ENCODE results near the gene SORBS1. TPM values are rescaled to one million over a fixed set of nuclear protein-coding genes. Genes with fewer than 3 reads are reported as not detected.

The SORBS1 gene
- total RNA-seq, 1 experiment from 2014 or later: 0.56 TPM

GRCh38 chr10:95578619-95579018 lies 17.4 kb upstream of the SORBS1 start:
- no peak for TF ChIP-seq CTCF (conservative IDR thresholded peaks at IDR 0.05; ENCODE audit: low read depth, low read length)
- no peak for TF ChIP-seq EZH2 (IDR thresholded peaks at IDR 0.05; ENCODE audit: borderline replicate concordance, low read depth, low read length, poor library complexity, severe bottlenecking)

GRCh38 chr10:95574649-95575365 lies 13.6 kb upstream of the SORBS1 start:
- ChIA-PET CTCF (no interaction called here), POLR2A (ENCODE audit: low non-redundant PET) (no interaction called here)
- Histone ChIP-seq H3K4me1 (ENCODE audit: insufficient read depth, low read length, poor library complexity, severe bottlenecking) (no peaks in the 10 kb centered on the region), H3K27ac (ENCODE audit: low read depth, low read length, poor library complexity, severe bottlenecking) (no peak overlapping the region), H3K4me3 (ENCODE audit: low read depth, low read length, poor library complexity, severe bottlenecking) (no peak overlapping the region), H3K36me3 (ENCODE audit: insufficient read depth, low read length, poor library complexity, severe bottlenecking) (no peaks in the 10 kb centered on the region), H3K27me3 (replicated peaks; ENCODE audit: insufficient read depth, low read depth, low read length, poor library complexity) (peaks cover 90% of the 10 kb centered on the region), H3K9me3 (ENCODE audit: low read depth, low read length, poor library complexity, severe bottlenecking) (no peaks in the 10 kb centered on the region)
- no TSS peak for BruUV-seq (replicated peaks)
- intact Hi-C loops (cut with micrococcal nuclease; ENCODE audit: unreplicated experiment): no loop called here
- DNase-seq (ENCODE audit: low spot score): no peak
- no peak for TF ChIP-seq CTCF (conservative IDR thresholded peaks at IDR 0.05; ENCODE audit: low read depth, low read length)
- no peak for TF ChIP-seq EZH2 (IDR thresholded peaks at IDR 0.05; ENCODE audit: borderline replicate concordance, low read depth, low read length, poor library complexity, severe bottlenecking)

More at GRCh38 chr10:95578619-95579018, 17.4 kb upstream of the SORBS1 start:
- POLR2A ChIA-PET (ENCODE audit: low non-redundant PET): no interaction called here
- Histone ChIP-seq H3K9me3 (ENCODE audit: low read depth, low read length, poor library complexity, severe bottlenecking) (no peaks in the 10 kb centered on the region), H3K27me3 (replicated peaks; ENCODE audit: insufficient read depth, low read depth, low read length, poor library complexity) (peaks cover 79% of the 10 kb centered on the region), H3K36me3 (ENCODE audit: insufficient read depth, low read length, poor library complexity, severe bottlenecking) (no peaks in the 10 kb centered on the region), H3K4me3 (ENCODE audit: low read depth, low read length, poor library complexity, severe bottlenecking) (no peak overlapping the region), H3K27ac (ENCODE audit: low read depth, low read length, poor library complexity, severe bottlenecking) (no peak overlapping the region), H3K4me1 (ENCODE audit: insufficient read depth, low read length, poor library complexity, severe bottlenecking) (no peaks in the 10 kb centered on the region)
- intact Hi-C loops (cut with micrococcal nuclease; ENCODE audit: unreplicated experiment): no loop called here
- DNase-seq (ENCODE audit: low spot score): no peak
- CTCF ChIA-PET: no interaction called here
- BruUV-seq (replicated peaks): no TSS peak

DNA sequence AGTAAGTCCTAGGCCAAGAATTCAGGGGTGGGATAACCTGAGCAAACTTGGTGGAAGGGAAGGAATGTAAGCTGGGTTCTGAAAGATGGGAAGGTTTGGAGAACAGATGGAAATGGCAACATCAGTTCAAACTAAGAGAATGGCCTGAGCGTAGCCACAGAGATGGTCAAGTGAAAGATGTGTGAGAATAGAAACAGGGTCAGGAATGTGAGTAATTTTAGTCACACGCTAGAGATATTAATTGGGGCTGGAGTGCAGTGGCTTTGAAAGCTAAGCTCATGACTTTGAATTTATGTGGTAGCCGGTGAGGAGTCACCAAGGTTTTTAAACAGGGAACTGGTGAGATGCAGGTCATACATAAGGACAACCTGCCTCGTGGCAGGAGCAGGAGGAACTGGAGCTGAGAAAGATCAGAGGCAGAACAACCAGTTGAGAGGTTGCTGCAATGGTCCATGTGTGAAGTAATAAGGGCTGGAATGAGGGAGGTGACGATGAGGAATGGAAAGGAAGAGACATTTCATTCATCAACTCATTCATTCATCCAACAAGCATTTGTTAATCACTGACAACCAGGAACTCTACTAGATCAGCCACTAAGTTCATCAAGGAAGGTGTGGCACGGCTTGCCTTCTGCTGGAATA lies 12.9 kb upstream of the SORBS1 start:
- TF ChIP-seq CTCF (conservative IDR thresholded peaks at IDR 0.05; ENCODE audit: low read depth, low read length) (no peak), EZH2 (IDR thresholded peaks at IDR 0.05; ENCODE audit: borderline replicate concordance, low read depth, low read length, poor library complexity, severe bottlenecking) (no peak)
- CTCF ChIA-PET: no interaction called here
- BruUV-seq (replicated peaks): no TSS peak
- no peak overlapping the region for H3K4me3 ChIP-seq (ENCODE audit: low read depth, low read length, poor library complexity, severe bottlenecking)
- H3K27me3 ChIP-seq (replicated peaks; ENCODE audit: insufficient read depth, low read depth, low read length, poor library complexity): peaks cover 90% of the 10 kb centered on the region
- intact Hi-C loops (cut with micrococcal nuclease; ENCODE audit: unreplicated experiment): no loop called here
- H3K36me3 ChIP-seq (ENCODE audit: insufficient read depth, low read length, poor library complexity, severe bottlenecking): no peaks in the 10 kb centered on the region
- H3K27ac ChIP-seq (ENCODE audit: low read depth, low read length, poor library complexity, severe bottlenecking): no peak overlapping the region
- no peak for DNase-seq (ENCODE audit: low spot score)
- POLR2A ChIA-PET (ENCODE audit: low non-redundant PET): no interaction called here
- H3K9me3 ChIP-seq (ENCODE audit: low read depth, low read length, poor library complexity, severe bottlenecking): no peaks in the 10 kb centered on the region
- no peaks in the 10 kb centered on the region for H3K4me1 ChIP-seq (ENCODE audit: insufficient read depth, low read length, poor library complexity, severe bottlenecking)

Measured in A673 (cell line).